ENCODE results near the gene PITPNM3. TPM values are rescaled to one million over a fixed set of nuclear protein-coding genes. Genes with fewer than 3 reads are reported as not detected.

PITPNM3 gene
- total and polyA plus RNA-seq, 2 of the 8 experiments (the other 6 are each of a cell fraction or from before 2014, with no cell fraction given): 1.7 to 3.1 TPM

GRCh38 chr17:6496116-6496481, 60.3 kb downstream of the PITPNM3 start:
- H2BK15ac ChIP-seq (ENCODE audit: low read length): 0 out of 2 replicates have a peak overlapping the region, but pooled peaks have one; percentile 83
- ChIA-PET POLR2A (ENCODE audit: partially characterized antibody) (interaction anchor here (1.0 to 1.4 kb wide), 4 partner anchors 10 to 143 kb away, joined by 3 to 5 read pairs (median 3); no protein-coding TSS in a partner anchor), CTCF (ENCODE audit: partially characterized antibody) (interaction anchor here (0.7 to 1.9 kb wide), 12 partner anchors 11 to 697 kb away, joined by 3 to 12 read pairs (median 4); no protein-coding TSS in a partner anchor)
- peak overlapping the region; percentile 66; the same call in 1 of the 2 replicates for H2AFZ ChIP-seq (ENCODE audit: low read length)
- H4K91ac ChIP-seq (replicated peaks; ENCODE audit: insufficient read length, low read length): peak overlapping the region; percentile 78
- H3K9ac ChIP-seq (replicated peaks in 1 of 4; ENCODE audit: extremely low read depth in 1 of 4, low read depth in 3 of 4, low read length in 3 of 4): no peak overlapping the region
- no peak overlapping the region for H3K27ac ChIP-seq (ENCODE audit: low read depth, low read length)
- H3K18ac ChIP-seq (ENCODE audit: extremely low read depth, low read length): peak overlapping the region; percentile 81
- TF ChIP-seq TBP (IDR thresholded peaks at IDR 0.05; ENCODE audit: low read depth, low read length) (0 out of 2 replicates have a peak, but pooled peaks have one; percentile 34), MAFK (IDR thresholded peaks at IDR 0.05; ENCODE audit: low read depth, low read length) (no peak)
- no peak overlapping the region for H3K23ac ChIP-seq (ENCODE audit: insufficient read length)
- H3K36me3 ChIP-seq (ENCODE audit: control insufficient read depth in 2 of 4, insufficient read depth in 4 of 4, low read length in 3 of 4): no peaks in the 10 kb centered on the region
- no peak overlapping the region for H4K5ac ChIP-seq (ENCODE audit: insufficient read length, low read depth, low read length)
- peaks cover 9 to 30% (median 16%) of the 10 kb centered on the region in 4 experiments for H3K4me1 ChIP-seq (replicated peaks in 1 of 4; ENCODE audit: control insufficient read depth in 3 of 4, insufficient read depth in 4 of 4, low read length in 3 of 4)
- H2BK5ac ChIP-seq (ENCODE audit: low read depth, low read length): 0 out of 2 replicates have a peak overlapping the region, but pooled peaks have one; percentile 90
- H3K23me2 ChIP-seq (ENCODE audit: low read depth, low read length): peaks cover 4% of the 10 kb centered on the region; the same call in 1 of the 2 replicates
- H3K4me3 ChIP-seq (ENCODE audit: extremely low read depth in 1 of 4, insufficient read depth in 2 of 4, low read depth in 3 of 4, low read length in 4 of 4): peak overlapping the region; percentile 21 to 51 (median 40); a peak in 7 of 8 replicates
- DNase-seq (ENCODE audit: low read depth in 1 of 2, low spot score in 2 of 2): peak; percentile 31 to 72
- no peaks in the 10 kb centered on the region for H3K27me3 ChIP-seq (replicated peaks in 1 of 4; ENCODE audit: control insufficient read depth in 3 of 4, extremely low read depth in 1 of 4, insufficient read depth in 3 of 4, low read length in 3 of 4)
- no peak overlapping the region for H4K8ac ChIP-seq (ENCODE audit: extremely low read depth, insufficient read depth, low read length)
- no peaks in the 10 kb centered on the region for H3K9me3 ChIP-seq (ENCODE audit: insufficient read depth in 2 of 2, low read depth in 1 of 2, low read length in 1 of 2)
- H3K14ac ChIP-seq (ENCODE audit: insufficient read length): no peak overlapping the region
- H3K79me1 ChIP-seq (ENCODE audit: low read depth, low read length): no peaks in the 10 kb centered on the region
- H2AK5ac ChIP-seq (ENCODE audit: low read depth, low read length): no peak overlapping the region
- peak overlapping the region; percentile 64 to 80 for H3K4me2 ChIP-seq (ENCODE audit: insufficient read depth in 1 of 2, low read depth in 2 of 2, low read length in 2 of 2)
- no peak overlapping the region for H3K56ac ChIP-seq (replicated peaks; ENCODE audit: insufficient read length, low read depth, low read length)
- no peak overlapping the region for H2BK20ac ChIP-seq (ENCODE audit: low read length)
- H4K20me1 ChIP-seq (replicated peaks in 1 of 2; ENCODE audit: control insufficient read depth in 1 of 2, insufficient read depth in 2 of 2, low read length in 2 of 2): no peaks in the 10 kb centered on the region
- FAIRE-seq: peak; percentile 92
- no peak overlapping the region for H3K4ac ChIP-seq (replicated peaks; ENCODE audit: insufficient read length, low read depth, low read length)
- no peak overlapping the region for H2BK120ac ChIP-seq (replicated peaks; ENCODE audit: low read depth, low read length)
- H3K79me2 ChIP-seq (ENCODE audit: control insufficient read depth in 1 of 2, insufficient read depth in 2 of 2, low read length in 2 of 2): no peaks in the 10 kb centered on the region
- 10% methylated on average over 8 of the region's 8 CpGs; no CpG with 5 or more reads in 1 of the 2 experiments for WGBS, 2 experiments (ENCODE audit: extremely low coverage in 1 of 2, insufficient coverage in 1 of 2, insufficient read length in 1 of 2, insufficient replicate concordance in 2 of 2, low coverage in 1 of 2, low lambda C conversion rate in 2 of 2, missing lambda C conversion rate in 1 of 2)
- H2BK12ac ChIP-seq (ENCODE audit: low read depth, low read length): no peak overlapping the region
